Cortex of kidney (tissue), 1 donor: ENCODE measurements around the gene POPDC2.
"Not testable (repeated sequence)": the region's sequence is repeated elsewhere in the genome, so short reads cannot be mapped to it uniquely, and the experiment has no call there.

ENCODE experiments used
- DNase-seq: peaks from one replicate; lab custom pipeline; 2025; lab: John Stamatoyannopoulos, UW

The POPDC2 gene

GRCh38 chr3:119613201-119613600 lies 47.2 kb downstream of the POPDC2 start:
- no peak for DNase-seq

GRCh38 chr3:119611664-119612063 lies 48.7 kb downstream of the POPDC2 start:
- no peak for DNase-seq

GRCh38 chr3:119609301-119609700 lies 51.1 kb downstream of the POPDC2 start:
- no peak for DNase-seq

GRCh38 chr3:119608405-119609000 lies 51.9 kb downstream of the POPDC2 start:
- no peak for DNase-seq

- no peak for DNase-seq
These were observed 55.5 kb downstream of the POPDC2 start for GRCh38 chr3:119604878-119605277.

- DNase-seq: no peak
These were observed 57.7 kb downstream of the POPDC2 start for GRCh38 chr3:119602676-119603075.

GRCh38 chr3:119601154-119601553 lies 59.2 kb downstream of the POPDC2 start:
- no peak for DNase-seq

GRCh38 chr3:119600732-119601131 lies 59.7 kb downstream of the POPDC2 start:
- DNase-seq: no peak

GRCh38 chr3:119599558-119600174 lies 60.7 kb downstream of the POPDC2 start:
- DNase-seq: no peak

- DNase-seq: no peak
These were observed 61.8 kb downstream of the POPDC2 start for GRCh38 chr3:119598410-119599098.

GRCh38 chr3:119597548-119598288 lies 62.7 kb downstream of the POPDC2 start, which contains the start of gene PLA1A:
TSS of gene PLA1A (plus strand) at chr3:119597885. CDS start at chr3:119597914, 29 bp downstream.
- DNase-seq: no peak

- DNase-seq: no peak
These were observed 64.0 kb downstream of the POPDC2 start for GRCh38 chr3:119596398-119596797.

GRCh38 chr3:119595639-119596334 lies 64.6 kb downstream of the POPDC2 start:
- no peak for DNase-seq

- not testable (repeated sequence) for DNase-seq
These were observed 65.5 kb downstream of the POPDC2 start for GRCh38 chr3:119594929-119595328.

- DNase-seq: no peak
These were observed 66.3 kb downstream of the POPDC2 start for GRCh38 chr3:119594066-119594465.

GRCh38 chr3:119592861-119593260 lies 67.5 kb downstream of the POPDC2 start:
- no peak for DNase-seq
